ENCODE data around the gene ASCL5. TPM values are rescaled to one million over a fixed set of nuclear protein-coding genes. Genes with fewer than 3 reads are reported as not detected.

ASCL5 gene
- total RNA-seq, 2 experiments from 2014 or later, result 0.49 to 0.50 TPM

- H3K4me3 Mint-ChIP-seq, result peak overlapping the region; percentile 69
- peaks cover 23% of the 10 kb centered on the region for H3K4me1 Mint-ChIP-seq (ENCODE audit: low read depth)
- no peaks in the 10 kb centered on the region for H3K9me3 ChIP-seq (ENCODE audit: control insufficient read depth in 1 of 2, insufficient read depth in 1 of 2, low read length in 2 of 2)
- no peak overlapping the region for H3K4me3 ChIP-seq (ENCODE audit: low read length)
- H3K4me1 ChIP-seq (ENCODE audit: insufficient read depth, low read length), result peaks cover 15% of the 10 kb centered on the region
- H3K36me3 ChIP-seq (ENCODE audit: insufficient read depth, low read length), result no peaks in the 10 kb centered on the region
- no peak for ATAC-seq (ENCODE audit: poor library complexity)
- H3K27me3 Mint-ChIP-seq, result peaks cover 37% of the 10 kb centered on the region
- CTCF ChIA-PET, result no interaction called here
- peaks cover 2 to 7% of the 10 kb centered on the region in 2 experiments for H3K27me3 ChIP-seq (ENCODE audit: control insufficient read depth in 1 of 2, insufficient read depth in 2 of 2, low read length in 2 of 2)
- DNase-seq, result peak in 1 of 14 experiments; percentile 21
- no peak overlapping the region for H3K27ac ChIP-seq (ENCODE audit: low read depth in 1 of 2, low read length in 2 of 2)
- intact Hi-C loops (cut with DNase I, micrococcal nuclease), result no loop called here
- no peak for TF ChIP-seq CTCF (IDR thresholded peaks at IDR 0.05)
- POLR2A ChIA-PET, result no interaction called here
- H3K36me3 Mint-ChIP-seq (ENCODE audit: low read depth), result no peaks in the 10 kb centered on the region
- no peaks in the 10 kb centered on the region for H3K9me3 Mint-ChIP-seq
- H3K27ac Mint-ChIP-seq, result no peak overlapping the region
Measured at GRCh38 chr1:201172999-201173610, 46.1 kb upstream of the ASCL5 start.

GRCh38 chr1:201172326-201172725 lies 45.3 kb upstream of the ASCL5 start:
- Mint-ChIP-seq H3K27ac (no peak overlapping the region), H3K36me3 (ENCODE audit: low read depth) (no peaks in the 10 kb centered on the region), H3K4me1 (ENCODE audit: low read depth) (peaks cover 23% of the 10 kb centered on the region), H3K4me3 (peak overlapping the region; percentile 96), H3K27me3 (peaks cover 30% of the 10 kb centered on the region), H3K9me3 (no peaks in the 10 kb centered on the region)
- Histone ChIP-seq H3K9me3 (ENCODE audit: control insufficient read depth in 1 of 2, insufficient read depth in 1 of 2, low read length in 2 of 2) (no peaks in the 10 kb centered on the region), H3K36me3 (ENCODE audit: insufficient read depth, low read length) (no peaks in the 10 kb centered on the region), H3K4me1 (ENCODE audit: insufficient read depth, low read length) (peaks cover 15% of the 10 kb centered on the region), H3K27ac (ENCODE audit: low read depth in 1 of 2, low read length in 2 of 2) (no peak overlapping the region), H3K27me3 (ENCODE audit: control insufficient read depth in 1 of 2, insufficient read depth in 2 of 2, low read length in 2 of 2) (peaks cover 2 to 7% of the 10 kb centered on the region in 2 experiments), H3K4me3 (ENCODE audit: low read length) (no peak overlapping the region)
- DNase-seq (no peak), ATAC-seq (ENCODE audit: poor library complexity) (no peak)
- no peak for TF ChIP-seq CTCF (IDR thresholded peaks at IDR 0.05)
- intact Hi-C loops (cut with DNase I, micrococcal nuclease), result no loop called here
- CTCF ChIA-PET, result no interaction called here
- POLR2A ChIA-PET, result interaction anchor here (3.5 kb wide), 1 partner anchor 18 kb away, joined by 12 read pairs; the partner anchor contains the start of gene TMEM9

GRCh38 chr1:201171063-201172036 lies 44.4 kb upstream of the ASCL5 start:
- Mint-ChIP-seq H3K9me3 (no peaks in the 10 kb centered on the region), H3K27ac (peak overlapping the region; percentile 87), H3K4me3 (peak overlapping the region; percentile 96), H3K4me1 (ENCODE audit: low read depth) (peaks cover 23% of the 10 kb centered on the region), H3K27me3 (peaks cover 21% of the 10 kb centered on the region), H3K36me3 (ENCODE audit: low read depth) (no peaks in the 10 kb centered on the region)
- ATAC-seq (ENCODE audit: poor library complexity) (peak; percentile 53), DNase-seq (peak in 12 of 14 experiments; percentile 2 to 71 (median 22))
- no peak overlapping the region for H3K27ac ChIP-seq (ENCODE audit: low read depth in 1 of 2, low read length in 2 of 2)
- POLR2A ChIA-PET, result interaction anchor here (0.7 to 3.5 kb wide), 2 partner anchors 17 to 57 kb away, joined by 3 to 12 read pairs; partner anchors contain the start of gene TMEM9
- intact Hi-C loops (cut with DNase I, micrococcal nuclease), result no loop called here
- CTCF ChIA-PET, result interaction anchor here (0.8 to 2.4 kb wide), 5 partner anchors 12 to 150 kb away, joined by 3 to 6 read pairs (median 3); partner anchors contain the start of gene TMEM9
- peaks cover 15% of the 10 kb centered on the region for H3K4me1 ChIP-seq (ENCODE audit: insufficient read depth, low read length)
- TF ChIP-seq CTCF (IDR thresholded peaks at IDR 0.05), result peak; percentile 66
- no peaks in the 10 kb centered on the region for H3K9me3 ChIP-seq (ENCODE audit: control insufficient read depth in 1 of 2, insufficient read depth in 1 of 2, low read length in 2 of 2)
- H3K27me3 ChIP-seq (ENCODE audit: control insufficient read depth in 1 of 2, insufficient read depth in 2 of 2, low read length in 2 of 2), result peaks cover 0 to 7% of the 10 kb centered on the region in 2 experiments
- no peaks in the 10 kb centered on the region for H3K36me3 ChIP-seq (ENCODE audit: insufficient read depth, low read length)
- peak overlapping the region; percentile 61 for H3K4me3 ChIP-seq (ENCODE audit: low read length)

All from CD4-positive, alpha-beta T cell (primary cell).